ENCODE measurements around the gene ELAVL1.

- TF ChIP-seq POLR2A (IDR thresholded peaks at IDR 0.05; ENCODE audit: low read depth, low read length) (0 out of 2 replicates have a peak, but pooled peaks have one; percentile 32), TAF1 (IDR thresholded peaks at IDR 0.05; ENCODE audit: low read depth, low read length) (no peak), POLR2AphosphoS5 (IDR thresholded peaks at IDR 0.05; ENCODE audit: low read depth, low read length) (peak; percentile 41; the same call in 1 of the 2 replicates), SPI1 (IDR thresholded peaks at IDR 0.05; ENCODE audit: low read depth, low read length) (no peak)
Observed at GRCh38 chr19:8050274-8051096, 45.0 kb upstream of the ELAVL1 start.

Data from GM12891 (cell line).